SK-N-SH (cell line): ENCODE data around the gene CCDC78. TPM values are rescaled to one million over a fixed set of nuclear protein-coding genes. Genes with fewer than 3 reads are reported as not detected.

Experiments
- CTCF ChIA-PET: fragments of 300-600, 350-600 bp; formaldehyde crosslinking; extraction: SDS; loops from one replicate; lab custom pipeline; 2021; lab: Yijun Ruan, JAX
- POLR2A ChIA-PET: fragments of 350-600 bp; sonication (Branson Sonifier 250); formaldehyde crosslinking; extraction: SDS; loops from one replicate; lab custom pipeline; 2020; ENCODE audit warnings: antibody characterized with exemption, inconsistent platforms; lab: Yijun Ruan, JAX
- DNase-seq: peaks from one replicate; pipeline ENCODE4 v3.0.0; 2012
- H2AFZ ChIP-seq: fragments of 200-600 bp; sonication (generic); 2 replicates; pipeline ENCODE4 v1.8.1; 2016; ENCODE audit warnings: antibody characterized with exemption, mild to moderate bottlenecking, low read depth
- H3F3A ChIP-seq: fragments of 200-600 bp; sonication (generic); replicated peaks from 2 replicates; pipeline ENCODE3; 2016; ENCODE audit warnings: antibody characterized with exemption, mild to moderate bottlenecking; ENCODE audit not compliant: insufficient read depth
- H3K27ac ChIP-seq, 2 experiments: fragments of 200-500 bp in 1 of 2; fragments of 200-600 bp in 1 of 2; sonication (Bioruptor generic) in 1 of 2; sonication (generic), shearing (Covaris generic) in 1 of 2; 2 replicates each; pipeline versions ENCODE4 v1.5.1 to v1.6.1; 2014 to 2016; ENCODE audit warnings: low read depth in 2 of 2, inconsistent platforms in 1 of 2, low read length in 1 of 2, mild to moderate bottlenecking in 1 of 2, mixed read lengths in 1 of 2
- H3K27me3 ChIP-seq: fragments of 200-600 bp; sonication (generic), shearing (Covaris generic); 2 replicates; pipeline ENCODE4 v1.6.1; 2016; ENCODE audit warnings: mixed run types; ENCODE audit not compliant: insufficient read depth
- H3K36me3 ChIP-seq, 2 experiments: fragments of 200-500 bp in 1 of 2; fragments of 200-600 bp in 1 of 2; sonication (Bioruptor generic) in 1 of 2; sonication (generic) in 1 of 2; replicated peaks in 1 of 2; 2 replicates each; pipeline versions ENCODE3 to v1.5.1; 2014 to 2016; ENCODE audit warnings: low read length in 1 of 2, mild to moderate bottlenecking in 1 of 2; ENCODE audit not compliant: insufficient read depth in 2 of 2, control insufficient read depth in 1 of 2
- H3K4me1 ChIP-seq, 2 experiments: fragments of 200-500 bp in 1 of 2; fragments of 200-600 bp in 1 of 2; sonication (Bioruptor generic) in 1 of 2; sonication (generic), shearing (Covaris generic) in 1 of 2; 2 replicates each; pipeline versions ENCODE4 v1.5.1 to v1.6.1; 2014 to 2016; ENCODE audit warnings: low read depth in 1 of 2, low read length in 1 of 2, mixed run types in 1 of 2; ENCODE audit not compliant: insufficient read depth in 2 of 2, control insufficient read depth in 1 of 2
- H3K4me2 ChIP-seq: fragments of 200-600 bp; sonication (generic), shearing (Covaris generic); 2 replicates; pipeline ENCODE4 v1.6.1; 2017; ENCODE audit warnings: mixed run types
- H3K4me3 ChIP-seq, 2 experiments: fragments of 200-500 bp in 1 of 2; fragments of 200-600 bp in 1 of 2; sonication (Bioruptor generic) in 1 of 2; sonication (generic), shearing (Covaris generic) in 1 of 2; 2 replicates each; pipeline versions ENCODE4 v1.5.1 to v1.8.1; 2014 to 2016; ENCODE audit warnings: low read depth in 2 of 2, inconsistent platforms in 1 of 2, low read length in 1 of 2, mild to moderate bottlenecking in 1 of 2, mixed read lengths in 1 of 2, moderate library complexity in 1 of 2
- H3K79me2 ChIP-seq: fragments of 200-600 bp; sonication (generic); 2 replicates; pipeline ENCODE4 v1.8.1; 2017; ENCODE audit warnings: mild to moderate bottlenecking; ENCODE audit not compliant: insufficient read depth
- H3K9ac ChIP-seq: fragments of 200-600 bp; sonication (generic); 2 replicates; pipeline ENCODE4 v1.6.1; 2017; ENCODE audit warnings: mixed run types
- H3K9me2 ChIP-seq: fragments of 200-600 bp; sonication (generic); 2 replicates; pipeline ENCODE4 v1.6.1; 2017; ENCODE audit warnings: mixed run types
- H3K9me3 ChIP-seq: fragments of 200-600 bp; sonication (generic); 2 replicates; pipeline ENCODE4 v1.6.1; 2017; ENCODE audit warnings: mixed run types, mild to moderate bottlenecking, moderate library complexity
- H4K20me1 ChIP-seq: fragments of 200-600 bp; sonication (generic); 2 replicates; pipeline ENCODE4 v1.6.1; 2017; ENCODE audit warnings: mild to moderate bottlenecking, mixed run types; ENCODE audit not compliant: insufficient read depth
- CHD2 ChIP-seq: fragments of 150-350 bp; IDR thresholded peaks from 2 replicates; pipeline ENCODE4 v1.6.1; 2018; ENCODE audit warnings: low read length; ENCODE audit not compliant: partially characterized antibody
- CTCF ChIP-seq: fragments of 200-600 bp; sonication (generic); IDR thresholded peaks from 2 replicates; pipeline ENCODE4 v1.6.1; 2017; ENCODE audit warnings: antibody characterized with exemption, mild to moderate bottlenecking, moderate library complexity
- EP300 ChIP-seq, 2 experiments: IDR thresholded peaks; 2 replicates each; pipeline versions ENCODE4 v1.4.0 to v1.6.1; 2012; ENCODE audit warnings: borderline replicate concordance in 1 of 2, low read depth in 1 of 2, low read length in 1 of 2
- EZH2phosphoT487 ChIP-seq: fragments of 200-600 bp; sonication (generic); IDR thresholded peaks from 2 replicates; pipeline ENCODE4 v1.6.1; 2017; ENCODE audit warnings: low read depth, mixed run types, mild to moderate bottlenecking, antibody characterized with exemption, moderate library complexity, borderline replicate concordance
- FOXJ3 ChIP-seq: sonication (generic); formaldehyde crosslinking; IDR thresholded peaks from 2 replicates; pipeline ENCODE4 v1.5.1; 2020; ENCODE audit warnings: mild to moderate bottlenecking, missing genetic modification reagents
- GABPA ChIP-seq: IDR thresholded peaks from 2 replicates; pipeline ENCODE4 v1.4.0; 2012; ENCODE audit warnings: low read depth, mild to moderate bottlenecking
- GATA2 ChIP-seq: sonication (generic); formaldehyde crosslinking; IDR thresholded peaks from 2 replicates; pipeline ENCODE4 v1.5.0; 2020; ENCODE audit warnings: mild to moderate bottlenecking, missing genetic modification reagents
- MEF2A ChIP-seq: IDR thresholded peaks from 2 replicates; pipeline ENCODE4 v1.4.0; 2012; ENCODE audit warnings: low read depth, borderline replicate concordance
- MXI1 ChIP-seq: IDR thresholded peaks from 2 replicates; pipeline ENCODE4 v1.6.1; 2012; ENCODE audit warnings: mild to moderate bottlenecking, low read depth, low read length, improper control_type of control experiment
- NRF1 ChIP-seq: IDR thresholded peaks from 2 replicates; pipeline ENCODE4 v1.6.1; 2012; ENCODE audit warnings: low read depth, mild to moderate bottlenecking, low read length
- PBX3 ChIP-seq: IDR thresholded peaks from 2 replicates; pipeline ENCODE4; 2012
- RCOR1 ChIP-seq: fragments of 150-350 bp; IDR thresholded peaks from 2 replicates; pipeline ENCODE4 v1.6.1; 2017; ENCODE audit warnings: antibody characterized with exemption, low read length
- RFX5 ChIP-seq: IDR thresholded peaks from 2 replicates; pipeline ENCODE4 v1.6.1; 2012; ENCODE audit warnings: mild to moderate bottlenecking, improper control_type of control experiment, low read length
- SIN3A ChIP-seq: IDR thresholded peaks from 2 replicates; pipeline ENCODE4 v1.6.1; 2012; ENCODE audit warnings: low read depth, mild to moderate bottlenecking, low read length, moderate library complexity, borderline replicate concordance
- SMC3 ChIP-seq: IDR thresholded peaks from 2 replicates; pipeline ENCODE4 v1.6.1; 2012; ENCODE audit warnings: low read depth, low read length, improper control_type of control experiment
- TEAD4 ChIP-seq: IDR thresholded peaks from 2 replicates; pipeline ENCODE4 v1.4.0; 2012; ENCODE audit warnings: mild to moderate bottlenecking, borderline replicate concordance; ENCODE audit not compliant: insufficient read depth
- USF1 ChIP-seq: IDR thresholded peaks from 2 replicates; pipeline ENCODE4 v1.4.0; 2012; ENCODE audit warnings: low read depth, borderline replicate concordance
- YY1 ChIP-seq: IDR thresholded peaks from 2 replicates; pipeline ENCODE4 v1.4.0; 2012; ENCODE audit warnings: low read depth, mild to moderate bottlenecking
- WGBS: methylation state at CpG from one replicate; pipeline ENCODE4 v1.1.6; 2017; ENCODE audit warnings: low lambda C conversion rate; 5-methylcytosine and 5-hydroxymethylcytosine counted together
- polyA plus RNA-seq, 3 experiments: library from polyadenylated mRNA; depleted of rRNA; stranded (reverse); fragments of >200 nt; gene quantifications; 2 replicates each; pipeline ENCODE4 v1.2.3, GENCODE V29; 2012
- TF ChIP-seq, protein P1 (sequence below): IDR thresholded peaks from 2 replicates; pipeline ENCODE4 v1.4.0; 2012; ENCODE audit warnings: low read depth

CCDC78 gene
- polyA plus RNA-seq, 1 of the 3 experiments (the other 2 are of a cell fraction): 15.4 TPM

DNA sequence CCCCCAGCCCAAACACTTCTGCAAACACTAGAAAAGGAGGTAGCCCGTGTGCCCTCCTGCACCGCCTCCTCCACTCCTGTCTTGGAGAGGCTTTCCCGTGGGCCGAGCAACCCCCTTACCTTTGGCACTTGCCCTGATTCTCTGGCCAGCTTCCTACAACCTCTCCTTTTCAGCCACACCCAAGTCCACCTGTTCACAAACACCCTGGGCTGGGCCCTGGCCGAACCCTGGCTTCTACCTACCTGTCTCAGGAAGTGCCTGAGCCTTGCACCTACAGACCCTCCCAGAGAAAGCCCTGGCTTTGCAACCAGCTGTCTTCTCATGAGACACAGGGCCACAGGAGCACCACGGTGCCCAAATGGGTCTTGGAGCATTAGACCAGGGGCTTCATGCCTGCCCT lies 7.3 kb downstream of the CCDC78 start:
- Histone ChIP-seq H3K27me3 (no peaks in the 10 kb centered on the region), H3K9me2 (no peaks in the 10 kb centered on the region), H4K20me1 (peaks cover 24% of the 10 kb centered on the region; the same call in 1 of the 2 replicates), H3K4me1 (peaks cover 12 to 53% of the 10 kb centered on the region in 2 experiments; a peak in 3 of 4 replicates), H3K4me2 (0 out of 2 replicates have a peak overlapping the region, but pooled peaks have one; percentile 4), H3K36me3 (peaks cover 0 to 6% of the 10 kb centered on the region in 2 experiments), H3F3A (peaks cover 14% of the 10 kb centered on the region), H3K27ac (peak overlapping the region in 1 of 2 experiments; percentile 99; a peak in 2 of 4 replicates), H3K9ac (no peak overlapping the region), H3K9me3 (no peaks in the 10 kb centered on the region), H3K79me2 (peaks cover 2% of the 10 kb centered on the region; the same call in 1 of the 2 replicates), H3K4me3 (no peak overlapping the region), H2AFZ (no peak overlapping the region)
- CTCF ChIA-PET: interaction anchor here (0.6 to 22.4 kb wide), 6 partner anchors 6 to 67 kb away, joined by 3 to 358 read pairs (median 26); partner anchors contain the start of genes ANTKMT, CCDC78, CIAO3 and FBXL16
- POLR2A ChIA-PET: interaction anchor here (0.9 to 3.8 kb wide), 3 partner anchors 10 to 64 kb away, joined by 3 to 19 read pairs (median 16); no protein-coding TSS in a partner anchor
- DNase-seq: no peak
- 90% methylated on average over 6 of the region's 6 CpGs for WGBS
- TF ChIP-seq YY1 (no peak), MEF2A (no peak), EZH2phosphoT487 (no peak), NRF1 (no peak), TEAD4 (no peak), MXI1 (no peak), FOXJ3 (CRISPR knock-in tag) (no peak), SMC3 (no peak), SIN3A (no peak), RCOR1 (no peak), GATA2 (CRISPR knock-in tag) (no peak), CHD2 (no peak), EP300 (IDR thresholded peaks at IDR 0.05; ENCODE audit: borderline replicate concordance in 1 of 2, low read depth in 1 of 2, low read length in 1 of 2) (no peak), USF1 (no peak), RFX5 (no peak), CTCF (no peak), PBX3 (no peak), GABPA (no peak)
- TF ChIP-seq, protein P1, sequence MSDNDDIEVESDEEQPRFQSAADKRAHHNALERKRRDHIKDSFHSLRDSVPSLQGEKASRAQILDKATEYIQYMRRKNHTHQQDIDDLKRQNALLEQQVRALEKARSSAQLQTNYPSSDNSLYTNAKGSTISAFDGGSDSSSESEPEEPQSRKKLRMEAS: no peak
